Measurements from ENCODE around the gene SYT15. TPM values are rescaled to one million over a fixed set of nuclear protein-coding genes. Genes with fewer than 3 reads are reported as not detected.

The SYT15 gene
- total RNA-seq, 1 donor from 2014 or later = 1.4 TPM

DNA sequence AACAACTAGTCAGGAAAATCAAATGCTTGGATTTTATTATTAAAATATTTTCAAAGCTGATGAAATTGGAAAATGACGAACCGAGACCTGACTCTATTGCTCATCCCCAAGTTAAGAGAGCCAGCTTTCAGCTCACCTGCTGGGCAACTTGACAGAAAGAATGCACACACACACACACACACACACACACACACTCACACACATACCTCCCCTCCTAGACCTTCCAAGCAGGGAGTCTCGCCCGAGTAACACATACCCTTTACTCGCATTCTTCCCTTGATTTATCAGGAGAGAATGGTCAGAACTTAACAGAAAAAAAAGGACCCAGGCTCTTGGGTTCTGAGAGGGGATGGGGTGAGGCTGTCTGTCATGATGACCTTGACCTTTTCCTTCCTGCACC is 41.6 kb upstream of the SYT15 start:
- no peak overlapping the region for H3K4me2 ChIP-seq (ENCODE audit: low read length)
- H3K4me1 ChIP-seq (ENCODE audit: insufficient read depth, low read length) = peaks cover 12% of the 10 kb centered on the region
- no peaks in the 10 kb centered on the region for H3K9me3 Mint-ChIP-seq (ENCODE audit: unreplicated experiment)
- TF ChIP-seq EZH2 (IDR thresholded peaks at IDR 0.05; ENCODE audit: insufficient read depth, low read length) = no peak
- TF ChIP-seq, protein P1, sequence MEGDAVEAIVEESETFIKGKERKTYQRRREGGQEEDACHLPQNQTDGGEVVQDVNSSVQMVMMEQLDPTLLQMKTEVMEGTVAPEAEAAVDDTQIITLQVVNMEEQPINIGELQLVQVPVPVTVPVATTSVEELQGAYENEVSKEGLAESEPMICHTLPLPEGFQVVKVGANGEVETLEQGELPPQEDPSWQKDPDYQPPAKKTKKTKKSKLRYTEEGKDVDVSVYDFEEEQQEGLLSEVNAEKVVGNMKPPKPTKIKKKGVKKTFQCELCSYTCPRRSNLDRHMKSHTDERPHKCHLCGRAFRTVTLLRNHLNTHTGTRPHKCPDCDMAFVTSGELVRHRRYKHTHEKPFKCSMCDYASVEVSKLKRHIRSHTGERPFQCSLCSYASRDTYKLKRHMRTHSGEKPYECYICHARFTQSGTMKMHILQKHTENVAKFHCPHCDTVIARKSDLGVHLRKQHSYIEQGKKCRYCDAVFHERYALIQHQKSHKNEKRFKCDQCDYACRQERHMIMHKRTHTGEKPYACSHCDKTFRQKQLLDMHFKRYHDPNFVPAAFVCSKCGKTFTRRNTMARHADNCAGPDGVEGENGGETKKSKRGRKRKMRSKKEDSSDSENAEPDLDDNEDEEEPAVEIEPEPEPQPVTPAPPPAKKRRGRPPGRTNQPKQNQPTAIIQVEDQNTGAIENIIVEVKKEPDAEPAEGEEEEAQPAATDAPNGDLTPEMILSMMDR (IDR thresholded peaks at IDR 0.05; ENCODE audit: insufficient read depth, low read depth, low read length) = no peak
- FAIRE-seq (no peak), DNase-seq (ENCODE audit: low read depth) (no peak)
- no peaks in the 10 kb centered on the region for H3K79me2 ChIP-seq (ENCODE audit: insufficient read depth, low read length)
- peaks cover 36% of the 10 kb centered on the region for H3K27me3 Mint-ChIP-seq (ENCODE audit: low read depth, unreplicated experiment)
- no peaks in the 10 kb centered on the region for H3K36me3 ChIP-seq (ENCODE audit: insufficient read depth, low read length)
- H3K9me3 ChIP-seq (ENCODE audit: insufficient read depth, low read depth, low read length) = no peaks in the 10 kb centered on the region
- H3K4me1 Mint-ChIP-seq (ENCODE audit: low read depth, unreplicated experiment) = peaks cover 8% of the 10 kb centered on the region
- no peak overlapping the region for H3K27ac Mint-ChIP-seq (ENCODE audit: unreplicated experiment)
- H3K4me3 Mint-ChIP-seq (ENCODE audit: unreplicated experiment) = no peak overlapping the region
- no peak overlapping the region for H3K9ac ChIP-seq (ENCODE audit: low read length)
- H3K4me3 ChIP-seq (ENCODE audit: insufficient read depth, low read depth, low read length) = no peak overlapping the region
- no peak overlapping the region for H2AFZ ChIP-seq (ENCODE audit: low read depth, low read length)
- H3K36me3 Mint-ChIP-seq (ENCODE audit: low read depth, unreplicated experiment) = no peaks in the 10 kb centered on the region
- no peaks in the 10 kb centered on the region for H4K20me1 ChIP-seq (ENCODE audit: insufficient read depth, low read length)
- H3K27me3 ChIP-seq (ENCODE audit: insufficient read depth, low read length) = peaks cover 25% of the 10 kb centered on the region
- H3K27ac ChIP-seq (ENCODE audit: low read depth, low read length) = no peak overlapping the region

DNA sequence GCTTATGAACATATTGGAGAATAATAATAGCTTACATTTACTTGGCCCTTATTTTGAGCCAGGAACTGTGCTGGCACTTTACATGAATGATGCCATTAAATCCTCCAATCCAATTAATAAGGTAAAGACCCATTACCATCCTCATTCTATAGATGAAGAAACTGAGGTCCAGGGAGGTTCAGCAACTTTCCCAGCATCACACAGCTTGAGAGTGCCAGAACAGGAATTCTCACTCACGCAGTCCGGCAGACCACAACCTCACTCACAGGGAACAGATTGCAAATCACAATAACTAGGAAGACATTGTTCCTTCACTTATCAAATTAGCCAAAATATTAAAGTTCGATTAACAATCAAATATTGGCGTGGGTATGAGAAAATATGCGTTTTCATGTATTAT is 40.8 kb upstream of the SYT15 start:
- peaks cover 12% of the 10 kb centered on the region for H3K4me1 ChIP-seq (ENCODE audit: insufficient read depth, low read length)
- H3K36me3 Mint-ChIP-seq (ENCODE audit: low read depth, unreplicated experiment) = no peaks in the 10 kb centered on the region
- TF ChIP-seq, protein P1 (IDR thresholded peaks at IDR 0.05; ENCODE audit: insufficient read depth, low read depth, low read length) = no peak
- no peak for TF ChIP-seq EZH2 (IDR thresholded peaks at IDR 0.05; ENCODE audit: insufficient read depth, low read length)
- no peaks in the 10 kb centered on the region for H3K9me3 ChIP-seq (ENCODE audit: insufficient read depth, low read depth, low read length)
- FAIRE-seq = no peak
- no peaks in the 10 kb centered on the region for H4K20me1 ChIP-seq (ENCODE audit: insufficient read depth, low read length)
- H2AFZ ChIP-seq (ENCODE audit: low read depth, low read length) = no peak overlapping the region
- no peak overlapping the region for H3K27ac Mint-ChIP-seq (ENCODE audit: unreplicated experiment)
- no peaks in the 10 kb centered on the region for H3K79me2 ChIP-seq (ENCODE audit: insufficient read depth, low read length)
- H3K4me3 Mint-ChIP-seq (ENCODE audit: unreplicated experiment) = no peak overlapping the region
- H3K4me1 Mint-ChIP-seq (ENCODE audit: low read depth, unreplicated experiment) = peaks cover 8% of the 10 kb centered on the region
- no peak for DNase-seq (ENCODE audit: low read depth)
- peaks cover 29% of the 10 kb centered on the region for H3K27me3 ChIP-seq (ENCODE audit: insufficient read depth, low read length)
- H3K9me3 Mint-ChIP-seq (ENCODE audit: unreplicated experiment) = peaks cover 2% of the 10 kb centered on the region
- no peak overlapping the region for H3K27ac ChIP-seq (ENCODE audit: low read depth, low read length)
- no peaks in the 10 kb centered on the region for H3K36me3 ChIP-seq (ENCODE audit: insufficient read depth, low read length)
- peaks cover 36% of the 10 kb centered on the region for H3K27me3 Mint-ChIP-seq (ENCODE audit: low read depth, unreplicated experiment)
- no peak overlapping the region for H3K9ac ChIP-seq (ENCODE audit: low read length)
- no peak overlapping the region for H3K4me2 ChIP-seq (ENCODE audit: low read length)
- H3K4me3 ChIP-seq (ENCODE audit: insufficient read depth, low read depth, low read length) = no peak overlapping the region

DNA sequence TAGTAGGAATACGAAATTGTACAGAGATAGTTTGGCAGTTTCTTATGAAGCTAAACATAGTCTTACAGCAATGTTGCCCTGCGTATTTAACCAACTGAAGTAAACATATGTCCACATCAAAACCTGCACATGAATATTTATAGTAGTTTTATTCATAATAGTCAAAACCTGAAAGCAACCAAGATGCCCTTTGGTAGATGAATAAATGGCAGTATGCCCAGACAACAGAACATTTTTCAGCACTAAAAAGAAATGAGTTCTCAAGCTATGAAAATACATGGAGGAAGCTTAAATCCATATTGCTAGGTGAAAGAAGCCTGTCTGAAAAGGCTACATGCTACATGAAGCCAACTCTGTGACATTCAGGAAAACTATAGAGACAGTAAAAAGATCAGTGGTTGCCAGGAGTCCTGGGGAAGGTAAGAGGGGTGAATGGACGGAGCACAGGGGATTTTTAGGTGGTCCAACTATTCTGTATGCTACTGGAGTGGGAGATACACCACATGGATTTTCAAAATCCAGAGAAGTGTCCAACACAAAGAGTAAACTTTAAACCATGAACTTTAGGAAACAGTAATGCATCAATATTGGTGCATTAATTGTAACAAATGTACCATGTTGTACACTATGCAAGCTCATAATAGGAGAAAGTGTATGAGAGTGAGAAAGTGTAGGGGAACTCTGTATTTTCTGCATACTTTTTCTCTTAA is 40.1 kb upstream of the SYT15 start:
- Histone ChIP-seq H3K4me2 (ENCODE audit: low read length) (no peak overlapping the region), H3K9me3 (ENCODE audit: insufficient read depth, low read depth, low read length) (no peaks in the 10 kb centered on the region), H3K36me3 (ENCODE audit: insufficient read depth, low read length) (no peaks in the 10 kb centered on the region), H3K27me3 (ENCODE audit: insufficient read depth, low read length) (peaks cover 33% of the 10 kb centered on the region), H3K9ac (ENCODE audit: low read length) (no peak overlapping the region), H3K79me2 (ENCODE audit: insufficient read depth, low read length) (no peaks in the 10 kb centered on the region), H3K27ac (ENCODE audit: low read depth, low read length) (no peak overlapping the region), H2AFZ (ENCODE audit: low read depth, low read length) (no peak overlapping the region), H3K4me3 (ENCODE audit: insufficient read depth, low read depth, low read length) (no peak overlapping the region), H4K20me1 (ENCODE audit: insufficient read depth, low read length) (no peaks in the 10 kb centered on the region), H3K4me1 (ENCODE audit: insufficient read depth, low read length) (peaks cover 12% of the 10 kb centered on the region)
- H3K36me3 Mint-ChIP-seq (ENCODE audit: low read depth, unreplicated experiment) = no peaks in the 10 kb centered on the region
- no peak for DNase-seq (ENCODE audit: low read depth)
- peaks cover 8% of the 10 kb centered on the region for H3K4me1 Mint-ChIP-seq (ENCODE audit: low read depth, unreplicated experiment)
- TF ChIP-seq, protein P1 (IDR thresholded peaks at IDR 0.05; ENCODE audit: insufficient read depth, low read depth, low read length) = no peak
- TF ChIP-seq EZH2 (IDR thresholded peaks at IDR 0.05; ENCODE audit: insufficient read depth, low read length) = no peak
- H3K9me3 Mint-ChIP-seq (ENCODE audit: unreplicated experiment) = peaks cover 2% of the 10 kb centered on the region
- H3K27me3 Mint-ChIP-seq (ENCODE audit: low read depth, unreplicated experiment) = peaks cover 36% of the 10 kb centered on the region
- no peak for FAIRE-seq
- H3K27ac Mint-ChIP-seq (ENCODE audit: unreplicated experiment) = no peak overlapping the region
- H3K4me3 Mint-ChIP-seq (ENCODE audit: unreplicated experiment) = no peak overlapping the region

All from astrocyte (in vitro differentiated cells and primary cell).